SU-DHL-6 (cell line): Measurements from ENCODE around the gene IFNL3.

Experiments
- CTCF ChIP-seq: fragments of 200-600 bp; sonication (generic); IDR thresholded peaks from one replicate; pipeline ENCODE4 v1.5.1; 2017; ENCODE audit warnings: antibody characterized with exemption, mild to moderate bottlenecking, low read length, moderate library complexity; ENCODE audit not compliant: insufficient read depth, poor library complexity, severe bottlenecking
- EZH2phosphoT487 ChIP-seq: fragments of 200-600 bp; sonication (generic), shearing (Covaris generic); conservative IDR thresholded peaks from 2 replicates; pipeline ENCODE4 v1.6.1; 2018; ENCODE audit warnings: mild to moderate bottlenecking, antibody characterized with exemption, low read length, moderate library complexity, mixed read lengths

DNA sequence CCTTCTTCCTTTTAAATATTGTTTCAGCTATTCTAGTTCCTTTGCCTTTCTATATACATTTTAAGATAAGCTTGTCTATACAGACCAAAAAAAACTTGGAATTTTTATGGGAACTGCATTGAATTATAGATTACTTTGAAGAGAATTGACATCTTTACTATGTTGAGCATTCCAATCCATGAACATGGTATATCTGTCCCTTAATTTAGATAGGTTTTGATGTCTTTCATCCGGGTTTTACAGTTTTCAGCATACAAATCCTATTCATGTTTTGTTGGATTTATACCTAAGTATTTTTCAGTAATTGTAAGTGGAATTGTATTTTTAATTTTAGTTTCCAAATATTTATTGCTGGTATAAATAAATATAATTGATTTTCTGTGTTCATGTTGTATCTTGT is 39.2 kb upstream of the IFNL3 start:
- TF ChIP-seq CTCF = no peak
- no peak for TF ChIP-seq EZH2phosphoT487
